Spleen (tissue), 7 donors: ENCODE results near the gene FUT1.

ENCODE experiments used
- POLR2AphosphoS5 ChIP-seq, 3 donors: sonication (generic); formaldehyde crosslinking; IDR thresholded peaks; one replicate each; pipeline ENCODE4 v1.5.1; 2017; ENCODE audit warnings: antibody characterized with exemption in 3 of 3
- TF ChIP-seq, protein P1 (sequence below), 11 experiments: fragments of 200-600 bp in 7 of 11; fragments of 450-650 bp in 4 of 11; sonication (generic) in 4 of 11; IDR thresholded peaks in 8 of 11; conservative IDR thresholded peaks in 3 of 11; 1 replicate in 7 of 11; 2 replicates in 4 of 11; pipeline versions ENCODE4 v1.4.0 to v1.8.0; 2016 to 2021; ENCODE audit warnings: antibody characterized with exemption in 11 of 11, inconsistent platforms in 4 of 11, mild to moderate bottlenecking in 1 of 11
- donor health status: DM: no; HTN: no; CAD: no; lungs with moderate emphysema.
- donor health status: DM: no; HTN: no; CAD: no.
- donor health status: DM: no; HTN: no; CAD: no.

DNA sequence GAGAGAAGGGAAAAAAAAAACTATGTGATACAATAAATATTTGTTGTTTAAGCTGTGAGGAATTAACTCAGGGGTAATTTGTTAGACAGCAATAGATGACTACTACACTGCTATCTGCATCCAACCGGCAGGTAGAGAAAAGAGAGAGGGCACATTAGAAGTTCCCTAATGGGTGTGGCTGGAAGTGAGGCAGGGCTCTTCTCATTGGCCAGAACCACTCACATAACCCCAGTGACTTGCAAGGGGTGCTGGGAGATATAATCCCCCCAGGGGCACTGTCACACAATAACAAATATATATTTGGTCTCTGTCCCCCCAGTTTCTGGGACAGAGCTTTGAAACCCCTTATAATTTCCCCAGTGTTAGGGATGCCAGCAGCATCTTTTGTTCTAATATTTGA, 27.2 kb upstream of the FUT1 start:
- TF ChIP-seq, protein P1, sequence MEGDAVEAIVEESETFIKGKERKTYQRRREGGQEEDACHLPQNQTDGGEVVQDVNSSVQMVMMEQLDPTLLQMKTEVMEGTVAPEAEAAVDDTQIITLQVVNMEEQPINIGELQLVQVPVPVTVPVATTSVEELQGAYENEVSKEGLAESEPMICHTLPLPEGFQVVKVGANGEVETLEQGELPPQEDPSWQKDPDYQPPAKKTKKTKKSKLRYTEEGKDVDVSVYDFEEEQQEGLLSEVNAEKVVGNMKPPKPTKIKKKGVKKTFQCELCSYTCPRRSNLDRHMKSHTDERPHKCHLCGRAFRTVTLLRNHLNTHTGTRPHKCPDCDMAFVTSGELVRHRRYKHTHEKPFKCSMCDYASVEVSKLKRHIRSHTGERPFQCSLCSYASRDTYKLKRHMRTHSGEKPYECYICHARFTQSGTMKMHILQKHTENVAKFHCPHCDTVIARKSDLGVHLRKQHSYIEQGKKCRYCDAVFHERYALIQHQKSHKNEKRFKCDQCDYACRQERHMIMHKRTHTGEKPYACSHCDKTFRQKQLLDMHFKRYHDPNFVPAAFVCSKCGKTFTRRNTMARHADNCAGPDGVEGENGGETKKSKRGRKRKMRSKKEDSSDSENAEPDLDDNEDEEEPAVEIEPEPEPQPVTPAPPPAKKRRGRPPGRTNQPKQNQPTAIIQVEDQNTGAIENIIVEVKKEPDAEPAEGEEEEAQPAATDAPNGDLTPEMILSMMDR (IDR thresholded peaks at IDR 0.05 in 8 of 11, conservative IDR thresholded peaks at IDR 0.05 in 3 of 11) = no peak
- no peak for TF ChIP-seq POLR2AphosphoS5 (IDR thresholded peaks at IDR 0.05)
